Measurements from ENCODE around the gene ZNF205. TPM values are rescaled to one million over a fixed set of nuclear protein-coding genes. Genes with fewer than 3 reads are reported as not detected.

The ZNF205 gene
- total RNA-seq, 1 donor from 2014 or later = 12.3 TPM

DNA sequence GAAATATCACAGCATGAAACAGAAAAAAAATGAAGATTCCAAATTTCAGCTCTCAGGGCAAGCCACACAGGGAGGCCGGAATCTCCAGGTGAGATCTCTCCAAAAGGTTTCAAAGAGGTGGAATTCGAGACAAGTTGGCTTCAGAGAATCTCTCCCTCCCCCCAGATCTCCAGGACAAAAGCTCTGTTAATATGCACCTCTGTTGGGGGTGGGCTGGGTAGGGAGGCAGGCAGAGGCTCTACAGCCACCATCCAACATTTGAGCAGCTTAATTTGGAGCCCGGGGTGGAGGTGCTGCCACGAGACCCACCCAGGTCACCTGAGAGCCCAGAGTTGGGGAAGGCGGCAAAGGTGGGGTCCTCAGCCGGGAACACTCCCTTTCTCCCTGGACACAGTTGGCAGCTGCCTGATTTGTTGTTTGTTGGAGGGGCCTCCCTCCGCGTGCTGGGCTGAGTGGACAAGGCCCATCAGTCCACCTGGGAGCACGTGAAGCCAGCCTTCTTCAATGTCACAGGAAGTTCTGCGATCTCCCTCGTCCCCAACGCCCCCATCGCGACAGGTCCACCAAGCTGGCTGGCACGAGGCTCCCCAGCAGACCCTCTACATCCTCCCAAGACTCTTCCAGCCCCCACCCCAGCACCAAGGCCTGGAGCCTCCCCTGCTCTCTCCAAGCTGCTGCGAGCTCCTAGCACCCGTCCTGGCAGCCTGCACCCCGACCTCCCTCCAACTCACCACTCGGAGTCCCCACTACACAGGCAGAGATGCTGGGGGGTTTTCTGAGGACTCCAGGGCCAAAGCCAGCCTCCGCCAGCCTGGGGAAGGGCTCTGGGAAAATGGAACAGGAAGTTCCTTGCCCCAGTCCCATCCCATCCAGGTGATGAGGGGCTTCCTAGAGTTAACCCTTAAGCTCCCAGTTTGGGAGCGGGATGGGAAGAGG lies 13.7 kb upstream of the ZNF205 start, which contains the start of gene ZSCAN10:
TSS of gene ZSCAN10 (minus strand) at position 836 of the 936 bp plus-strand sequence. CDS start 6,357 bp downstream, outside the sequence.
- ATAC-seq (no peak), DNase-seq (ENCODE audit: low spot score) (no peak)
- intact Hi-C loops (cut with DNase I) = no loop called here

DNA sequence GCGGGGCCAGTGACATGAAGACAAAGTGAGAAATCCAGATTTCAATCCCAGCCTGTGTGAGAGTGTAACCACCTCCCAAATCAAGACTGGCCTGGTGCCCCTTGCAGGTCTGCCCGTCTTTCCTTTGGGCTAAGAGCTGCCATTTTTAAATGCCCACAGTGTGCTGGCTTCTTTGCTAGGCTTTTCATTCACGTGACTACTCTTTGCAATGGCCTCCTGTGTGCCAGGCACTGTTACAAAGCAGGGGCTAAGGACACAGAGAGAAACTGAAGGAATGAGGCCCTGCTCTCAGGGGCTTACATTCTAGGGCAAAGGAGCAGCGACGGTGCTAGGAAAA lies 13.0 kb upstream of the ZNF205 start:
- intact Hi-C loops (cut with DNase I) = no loop called here
- DNase-seq (ENCODE audit: low spot score) (no peak), ATAC-seq (no peak)

DNA sequence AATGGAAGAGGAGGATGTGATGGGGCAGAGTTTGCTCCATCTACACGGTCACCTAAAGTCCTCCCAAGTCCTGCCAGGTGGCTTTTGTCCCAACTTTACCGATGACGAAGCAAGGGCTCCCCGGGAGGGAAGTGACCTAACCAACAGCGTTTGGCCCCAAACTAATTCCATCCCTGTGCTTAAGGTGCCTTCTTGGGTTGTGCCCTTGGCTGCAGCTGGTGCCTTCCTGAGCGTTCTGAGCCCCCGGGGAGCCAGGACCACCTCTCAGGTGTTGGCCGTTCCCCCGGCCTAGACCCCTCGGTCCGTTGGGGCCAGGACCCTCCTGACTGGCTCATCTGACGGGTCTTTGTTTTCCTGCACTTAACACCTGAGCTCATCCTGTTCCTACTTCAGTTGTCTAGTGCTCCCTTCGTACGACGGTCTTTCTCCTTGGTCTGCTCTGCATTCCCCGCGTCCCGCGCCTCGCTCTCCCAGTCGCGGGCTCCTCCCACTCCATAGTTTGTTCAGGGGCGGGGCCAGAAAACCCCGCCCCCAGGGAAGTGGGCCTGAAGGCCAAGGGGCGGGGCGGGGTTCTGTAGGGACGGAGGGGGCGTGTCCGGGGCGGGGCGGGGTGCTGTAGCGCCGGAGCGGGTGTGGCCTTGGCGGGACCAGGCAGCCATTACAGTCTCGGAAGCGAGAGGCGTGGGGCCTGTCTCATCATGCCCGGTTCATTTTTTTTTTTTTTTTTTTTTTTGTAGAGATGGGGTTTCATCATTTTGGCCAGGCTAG lies 12.5 kb upstream of the ZNF205 start:
- intact Hi-C loops (cut with DNase I) = no loop called here
- DNase-seq (ENCODE audit: low spot score) = peak; percentile 89
- peak; percentile 91 for ATAC-seq

DNA sequence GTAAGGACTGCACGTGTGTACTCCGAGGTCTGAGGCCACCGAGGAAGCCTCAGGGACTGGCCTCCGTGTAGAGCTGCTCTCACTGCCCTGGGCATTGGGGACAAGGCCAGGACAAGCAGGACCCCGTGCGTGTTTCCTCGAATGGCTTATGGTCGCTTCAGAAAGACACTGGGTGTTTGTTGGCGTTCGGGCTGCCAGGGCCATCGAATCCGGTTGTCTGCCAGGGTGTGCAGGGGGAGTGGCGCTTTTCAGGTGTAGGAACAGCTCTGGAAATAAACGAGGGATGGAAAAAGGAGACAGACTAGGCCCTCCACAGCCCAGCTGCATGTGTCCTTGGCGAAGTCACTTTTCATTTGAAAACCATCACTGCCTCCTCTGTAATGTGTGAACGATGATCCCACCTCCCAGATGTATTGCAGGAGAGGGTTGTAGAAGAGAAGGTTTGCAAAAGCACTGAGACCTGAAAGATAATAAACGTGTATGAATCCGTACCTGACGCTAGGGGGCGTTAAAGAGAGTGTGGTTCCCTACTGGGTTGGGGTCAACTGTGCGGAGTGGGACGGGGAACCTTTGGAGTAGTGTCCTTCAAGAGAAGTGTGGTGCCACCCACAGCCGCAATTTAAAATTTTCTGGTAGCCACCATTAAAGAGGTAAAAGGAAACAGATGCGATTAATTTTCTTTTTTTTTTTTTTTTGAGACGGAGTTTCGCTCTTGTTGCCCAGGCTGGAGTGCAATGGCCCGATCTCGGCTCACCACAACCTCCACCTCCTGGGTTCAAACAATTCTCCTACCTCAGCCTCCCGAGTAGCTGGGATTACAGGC lies 11.2 kb upstream of the ZNF205 start:
- ATAC-seq = no peak
- DNase-seq (ENCODE audit: low spot score) = no peak
- intact Hi-C loops (cut with DNase I) = no loop called here

DNA sequence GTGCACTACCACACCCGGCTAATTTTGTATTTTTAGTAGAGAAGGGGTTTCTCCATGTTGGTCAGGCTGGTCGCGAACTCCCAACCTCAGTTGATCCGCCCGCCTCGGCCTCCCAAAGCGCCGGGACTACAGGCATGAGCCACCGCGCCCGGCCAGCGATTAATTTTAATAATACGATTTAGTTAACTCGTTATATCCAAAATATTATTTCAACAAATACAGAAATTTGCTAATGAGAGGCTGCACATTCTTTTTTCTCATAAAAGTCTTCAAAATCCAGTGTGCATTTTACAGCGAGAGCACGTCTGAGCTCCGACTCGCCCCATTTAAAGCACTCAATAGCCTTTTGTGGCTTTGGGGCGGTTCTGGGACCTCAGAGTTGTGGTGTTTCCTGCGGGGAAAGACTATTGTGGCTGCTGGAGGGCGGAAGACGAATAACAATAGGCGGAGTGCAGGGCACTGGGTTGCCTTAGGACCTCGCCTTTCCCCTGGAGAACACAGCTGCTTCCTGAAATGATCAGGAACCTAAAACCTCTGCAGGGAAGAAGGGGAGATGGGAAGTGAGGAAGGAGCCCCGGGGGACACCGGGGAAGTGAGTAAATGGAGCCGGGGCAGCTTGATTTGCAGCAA lies 10.4 kb upstream of the ZNF205 start:
- intact Hi-C loops (cut with DNase I) = no loop called here
- ATAC-seq (peak; percentile 9), DNase-seq (ENCODE audit: low spot score) (no peak)

DNA sequence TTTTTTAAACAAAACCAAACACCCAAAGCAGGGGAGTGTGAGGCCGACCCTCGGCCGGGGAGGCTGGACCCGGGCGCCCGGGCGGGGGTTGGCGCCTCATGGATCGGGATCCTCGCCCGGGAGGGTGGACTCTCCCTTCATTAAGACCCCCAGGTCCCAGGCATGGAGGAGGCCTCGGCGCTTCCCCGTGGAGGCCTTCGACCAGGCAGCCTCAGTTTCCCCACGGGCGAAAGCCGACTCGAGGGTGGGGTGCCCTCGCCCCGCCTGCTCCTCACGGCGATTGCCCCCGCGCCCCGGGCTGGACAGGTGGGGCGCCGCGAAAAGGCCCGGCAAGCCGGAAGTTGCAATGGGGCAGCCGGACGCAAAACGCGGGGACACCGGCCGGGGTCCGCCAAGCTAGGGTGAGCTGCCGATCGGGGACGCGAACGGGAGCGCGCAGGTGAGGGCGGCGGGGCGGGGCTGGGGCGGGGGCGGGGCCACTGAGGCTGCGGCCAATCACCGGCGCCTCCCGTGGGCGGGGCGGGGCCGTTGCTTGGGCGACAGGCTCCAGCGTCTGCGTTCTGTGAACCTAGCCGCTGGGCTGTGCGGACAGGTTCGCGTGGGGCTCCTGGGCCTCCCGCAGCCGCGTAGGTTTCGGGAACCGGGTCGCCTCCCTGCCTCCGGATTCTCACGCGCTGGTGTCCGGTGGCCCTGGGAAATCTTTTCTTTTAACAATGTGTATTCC lies 6.0 kb upstream of the ZNF205 start:
- DNase-seq (ENCODE audit: low spot score) (peak; percentile 91), ATAC-seq (peak; percentile 94)
- intact Hi-C loops (cut with DNase I) = no loop called here

DNA sequence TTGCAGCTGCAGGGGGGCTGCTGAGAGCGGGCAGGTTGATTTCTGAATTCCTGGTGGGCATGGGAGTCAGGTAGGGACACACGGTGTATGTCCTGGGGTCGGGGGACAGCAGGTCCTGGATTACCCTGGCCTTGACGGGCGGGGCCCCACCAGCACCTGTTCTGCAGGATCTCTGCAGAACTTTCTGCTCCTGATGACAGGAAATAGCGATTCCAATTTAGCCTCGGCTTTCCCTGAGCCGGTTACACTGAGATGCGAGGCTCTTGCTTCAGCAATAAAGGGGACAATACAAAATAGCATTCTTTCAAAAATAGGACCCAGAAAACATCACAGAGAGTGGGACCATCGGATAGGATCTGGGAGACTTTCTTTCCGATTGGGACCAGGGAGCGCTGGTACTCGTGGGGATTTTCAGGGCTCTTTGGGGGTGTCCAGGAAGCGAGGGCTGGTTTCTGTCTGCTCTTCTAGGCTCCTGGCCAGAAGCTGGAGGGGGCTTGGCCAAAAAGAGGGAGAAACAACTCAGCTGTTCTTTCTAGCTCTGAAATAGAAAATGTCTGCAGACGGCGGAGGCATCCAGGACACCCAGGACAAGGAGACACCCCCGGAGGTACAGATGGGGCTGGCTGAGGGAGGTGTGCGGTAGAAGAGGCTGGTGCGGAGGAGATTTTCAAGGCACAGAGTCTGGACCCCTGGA lies 642 bp downstream of the ZNF205 start:
- no peak for DNase-seq (ENCODE audit: low spot score)
- intact Hi-C loops (cut with DNase I) = loop anchor here (10.0 kb wide), 1 partner anchor 58 kb away; no protein-coding TSS in a partner anchor
- ATAC-seq = peak; percentile 11

DNA sequence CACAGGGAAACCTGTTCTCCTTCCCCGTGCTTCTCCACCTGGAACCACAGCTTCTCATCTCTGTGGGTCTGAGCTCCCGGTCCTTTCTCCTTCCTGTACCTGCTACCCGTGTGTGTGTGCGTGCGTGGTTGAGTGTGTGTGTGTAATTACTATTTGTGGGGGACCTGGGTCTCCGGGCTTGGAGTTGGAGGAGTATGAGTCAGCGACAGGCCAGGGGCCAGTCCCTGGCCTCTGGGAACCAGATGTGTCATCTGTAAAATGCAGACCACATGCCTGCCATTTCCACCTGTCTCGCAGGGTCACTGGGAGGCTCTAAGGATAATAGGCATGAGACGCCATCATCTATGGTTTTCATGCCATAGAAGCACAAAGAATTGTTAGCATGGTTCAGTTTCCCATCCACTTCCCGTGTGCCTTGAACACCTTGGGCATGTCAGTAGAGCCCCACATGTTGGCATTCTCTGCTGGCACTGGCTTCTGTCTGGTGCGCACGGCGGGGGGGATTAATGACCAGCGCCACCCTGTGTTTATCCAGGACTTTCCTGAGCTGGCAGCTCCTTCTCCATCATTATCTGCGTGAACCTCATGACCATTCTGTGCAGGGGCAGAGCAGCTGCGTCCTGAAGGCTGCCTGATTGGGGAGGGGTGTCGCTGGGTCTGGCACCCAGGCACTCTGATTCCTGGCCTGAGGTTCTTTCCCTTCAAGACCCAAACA lies 1.5 kb downstream of the ZNF205 start:
- ATAC-seq = no peak
- DNase-seq (ENCODE audit: low spot score) = no peak

DNA sequence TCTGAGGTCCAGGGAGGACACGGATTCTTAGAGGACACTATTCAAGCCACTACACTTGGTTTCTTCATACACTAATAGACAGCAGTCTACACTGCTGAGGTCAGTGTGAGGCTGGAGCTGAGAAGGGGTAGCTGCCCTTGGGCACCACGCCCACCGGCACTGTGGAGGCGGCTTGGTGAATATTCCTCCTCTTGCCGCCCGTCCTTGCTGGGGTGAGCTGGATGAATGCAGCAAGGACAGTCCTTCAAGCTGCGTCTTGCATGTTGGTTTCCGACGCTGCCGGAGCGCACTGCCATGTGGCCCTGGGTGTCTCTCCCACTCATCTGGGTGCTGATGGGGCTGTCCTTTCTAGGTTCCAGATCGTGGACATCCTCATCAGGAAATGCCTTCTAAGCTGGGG lies 2.6 kb downstream of the ZNF205 start:
- ATAC-seq = no peak
- DNase-seq (ENCODE audit: low spot score) = no peak
- intact Hi-C loops (cut with DNase I) = loop anchor here (10.0 kb wide), 1 partner anchor 60 kb away; no protein-coding TSS in a partner anchor

More for the DNA sequence above, 1.5 kb downstream of the ZNF205 start:
- intact Hi-C loops (cut with DNase I) = loop anchor here (10.0 kb wide), 1 partner anchor 59 kb away; no protein-coding TSS in a partner anchor

DNA sequence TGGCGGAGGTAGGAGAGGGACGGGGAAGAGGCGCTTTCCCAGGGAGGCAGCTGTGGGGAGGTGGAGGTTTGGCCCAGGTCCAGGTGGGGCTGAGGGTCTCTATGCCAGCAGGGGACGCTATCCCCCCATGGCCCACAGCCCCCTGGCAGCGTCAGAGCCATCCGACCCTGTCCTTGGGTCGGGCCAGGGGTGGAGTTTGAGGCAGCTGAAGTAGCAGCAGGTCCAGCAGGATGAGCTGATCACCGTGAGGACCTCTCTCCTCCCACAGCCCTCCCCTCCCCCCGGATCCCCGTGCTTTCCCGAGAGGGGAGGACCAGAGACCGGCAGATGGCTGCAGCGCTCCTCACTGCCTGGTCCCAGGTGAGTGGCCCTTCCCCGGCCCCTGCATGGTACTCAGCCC lies 3.2 kb downstream of the ZNF205 start:
- DNase-seq (ENCODE audit: low spot score) = no peak
- intact Hi-C loops (cut with DNase I) = loop anchor here (10.0 kb wide), 1 partner anchor 61 kb away; no protein-coding TSS in a partner anchor
- no peak for ATAC-seq

DNA sequence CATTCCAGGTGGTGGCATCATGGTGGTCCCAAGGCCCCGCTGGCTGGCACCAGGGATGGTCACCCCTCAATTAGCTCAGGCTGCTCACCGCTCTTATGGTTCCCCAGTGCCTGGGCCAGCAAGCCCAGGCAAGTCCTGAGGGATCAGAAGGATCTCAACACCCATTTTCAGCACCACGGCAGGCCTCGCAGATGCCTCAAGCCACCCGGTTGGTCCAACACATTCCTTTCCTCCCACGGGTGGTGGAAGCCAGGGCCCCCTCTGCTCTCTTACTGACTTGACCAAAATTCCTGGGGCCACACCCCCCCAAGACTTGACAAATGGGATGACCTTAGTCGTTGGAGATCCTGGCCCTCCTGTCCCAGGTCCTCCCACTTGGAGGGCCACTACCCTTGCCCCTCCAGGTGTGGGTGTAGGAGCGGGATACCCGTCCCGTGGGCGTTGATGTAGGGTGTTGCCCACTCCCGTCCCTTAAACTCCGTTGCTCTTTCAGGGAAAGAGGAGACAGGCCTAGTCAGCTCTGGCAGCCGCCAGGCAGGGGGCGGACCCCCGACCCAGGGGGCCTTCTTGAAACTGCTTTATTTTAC lies 5.9 kb downstream of the ZNF205 start:
- DNase-seq (ENCODE audit: low spot score) (no peak), ATAC-seq (no peak)
- intact Hi-C loops (cut with DNase I) = loop anchor here (10.0 kb wide), 1 partner anchor 63 kb away; no protein-coding TSS in a partner anchor

DNA sequence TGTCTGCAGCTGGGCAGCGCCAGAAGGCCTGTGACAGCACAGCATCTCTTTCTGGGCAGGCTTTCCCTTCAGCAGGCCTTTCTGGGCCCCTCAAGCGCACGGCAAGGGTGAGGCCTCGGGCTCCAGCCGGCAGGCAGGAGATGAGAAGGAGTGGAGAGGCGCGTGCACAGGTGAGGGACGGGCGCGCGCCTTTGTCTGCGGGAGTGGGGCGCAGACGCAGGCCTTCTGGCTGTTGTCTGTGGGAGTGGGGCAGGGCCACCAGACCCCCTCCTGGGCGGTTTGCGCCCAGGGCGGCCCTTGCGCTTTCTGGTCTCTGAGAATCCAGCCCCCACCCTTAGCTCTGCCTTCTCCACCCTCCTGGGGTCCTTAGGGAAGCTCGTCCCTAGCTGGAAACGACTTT lies 6.5 kb downstream of the ZNF205 start:
- DNase-seq (ENCODE audit: low spot score) (no peak), ATAC-seq (no peak)
- intact Hi-C loops (cut with DNase I) = loop anchor here (10.0 kb wide), 1 partner anchor 64 kb away; no protein-coding TSS in a partner anchor

DNA sequence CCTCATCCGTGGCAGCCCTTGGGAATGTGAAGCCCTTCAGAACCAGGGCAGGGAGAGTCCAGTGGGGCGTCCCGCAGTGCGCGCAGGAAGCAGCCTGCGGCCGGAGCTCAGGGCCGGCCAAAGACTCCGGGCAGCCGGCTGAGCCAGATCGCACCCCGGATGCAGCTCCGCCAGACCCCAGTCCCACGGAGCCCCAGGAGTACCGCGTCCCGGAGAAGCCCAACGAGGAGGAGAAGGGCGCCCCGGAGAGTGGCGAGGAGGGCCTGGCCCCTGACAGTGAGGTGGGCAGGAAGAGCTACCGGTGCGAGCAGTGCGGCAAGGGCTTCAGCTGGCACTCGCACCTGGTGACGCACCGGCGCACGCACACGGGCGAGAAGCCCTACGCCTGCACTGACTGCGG lies 6.9 kb downstream of the ZNF205 start:
- intact Hi-C loops (cut with DNase I) = loop anchor here (10.0 kb wide), 1 partner anchor 64 kb away; no protein-coding TSS in a partner anchor
- DNase-seq (ENCODE audit: low spot score) = no peak

DNA sequence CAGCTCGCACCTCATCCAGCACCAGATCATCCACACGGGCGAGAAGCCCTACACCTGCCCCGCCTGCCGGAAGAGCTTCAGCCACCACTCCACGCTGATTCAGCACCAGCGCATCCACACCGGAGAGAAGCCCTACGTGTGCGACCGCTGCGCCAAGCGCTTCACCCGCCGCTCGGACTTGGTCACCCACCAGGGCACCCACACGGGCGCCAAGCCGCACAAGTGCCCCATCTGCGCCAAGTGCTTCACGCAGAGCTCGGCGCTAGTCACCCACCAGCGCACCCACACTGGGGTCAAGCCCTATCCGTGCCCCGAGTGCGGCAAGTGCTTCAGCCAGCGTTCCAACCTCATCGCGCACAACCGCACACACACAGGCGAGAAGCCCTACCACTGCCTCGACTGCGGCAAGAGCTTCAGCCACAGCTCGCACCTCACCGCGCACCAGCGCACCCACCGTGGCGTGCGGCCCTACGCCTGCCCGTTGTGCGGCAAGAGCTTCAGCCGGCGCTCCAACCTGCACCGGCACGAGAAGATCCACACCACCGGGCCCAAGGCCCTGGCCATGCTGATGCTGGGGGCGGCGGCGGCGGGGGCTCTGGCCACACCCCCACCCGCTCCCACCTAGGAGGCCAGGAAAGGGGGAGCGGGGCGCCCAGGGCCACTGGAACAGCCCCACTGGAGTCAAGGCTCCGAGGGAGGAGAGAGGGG lies 7.5 kb downstream of the ZNF205 start:
- intact Hi-C loops (cut with DNase I) = loop anchor here (10.0 kb wide), 1 partner anchor 65 kb away; no protein-coding TSS in a partner anchor
- ATAC-seq (no peak), DNase-seq (ENCODE audit: low spot score) (no peak)

More for the DNA sequence above, 6.9 kb downstream of the ZNF205 start:
- ATAC-seq = no peak

DNA sequence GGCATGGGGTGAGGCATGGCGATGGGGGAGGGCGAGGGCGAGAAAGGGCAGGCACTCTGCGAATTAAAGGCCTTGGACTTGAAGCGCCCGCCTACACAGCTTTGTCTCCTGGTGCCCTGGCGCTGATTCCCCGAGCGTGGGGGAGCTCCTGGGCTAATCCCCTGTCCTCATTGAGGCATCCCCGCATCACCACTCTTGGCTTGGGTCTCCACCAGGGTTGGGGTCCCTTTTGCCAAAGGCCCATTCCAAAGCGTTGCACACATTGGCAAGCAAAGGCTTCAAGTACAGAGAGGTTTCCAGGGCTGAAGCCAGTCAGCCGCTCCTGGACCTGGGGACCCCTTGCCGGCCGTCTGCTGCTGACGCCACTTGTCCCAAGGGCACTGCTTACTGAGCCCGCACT lies 8.0 kb downstream of the ZNF205 start:
- intact Hi-C loops (cut with DNase I) = no loop called here
- ATAC-seq (no peak), DNase-seq (ENCODE audit: low spot score) (no peak)
